ENCODE measurements around the gene PCBP3.

PCBP3 gene

GRCh38 chr21:45750936-45751335, 107.4 kb downstream of the PCBP3 start:
- TF ChIP-seq YY1 (IDR thresholded peaks at IDR 0.05; ENCODE audit: insufficient read depth, insufficient read length), result no peak
- TF ChIP-seq SUZ12 (IDR thresholded peaks at IDR 0.05; ENCODE audit: extremely low read depth, insufficient read depth, insufficient read length), result no peak
- TF ChIP-seq ZNF274 (IDR thresholded peaks at IDR 0.05; ENCODE audit: low read depth, low read length), result no peak
- no peaks in the 10 kb centered on the region for H3K9me3 ChIP-seq (ENCODE audit: insufficient read depth, low read length)
- no peaks in the 10 kb centered on the region for H3K27me3 ChIP-seq (ENCODE audit: insufficient read depth, insufficient read length)
- H3K4me1 ChIP-seq (ENCODE audit: insufficient read depth, insufficient read length), result peaks cover 8% of the 10 kb centered on the region
- H3K36me3 ChIP-seq (ENCODE audit: insufficient read depth, insufficient read length, low read length), result peaks cover 5% of the 10 kb centered on the region
- no peak overlapping the region for H3K4me3 ChIP-seq (ENCODE audit: insufficient read length, low read depth)
- no peak for DNase-seq (ENCODE audit: low read depth, low spot score)
- no peak overlapping the region for H3K9ac ChIP-seq (ENCODE audit: insufficient read length, low read depth)

GRCh38 chr21:45753445-45753844, 109.9 kb downstream of the PCBP3 start:
- H3K4me3 ChIP-seq (ENCODE audit: insufficient read length, low read depth), result no peak overlapping the region
- no peak for TF ChIP-seq ZNF274 (IDR thresholded peaks at IDR 0.05; ENCODE audit: low read depth, low read length)
- no peak for TF ChIP-seq SUZ12 (IDR thresholded peaks at IDR 0.05; ENCODE audit: extremely low read depth, insufficient read depth, insufficient read length)
- no peak for TF ChIP-seq YY1 (IDR thresholded peaks at IDR 0.05; ENCODE audit: insufficient read depth, insufficient read length)
- no peak overlapping the region for H3K9ac ChIP-seq (ENCODE audit: insufficient read length, low read depth)
- no peaks in the 10 kb centered on the region for H3K9me3 ChIP-seq (ENCODE audit: insufficient read depth, low read length)
- H3K36me3 ChIP-seq (ENCODE audit: insufficient read depth, insufficient read length, low read length), result peaks cover 5% of the 10 kb centered on the region
- no peak for DNase-seq (ENCODE audit: low read depth, low spot score)
- no peaks in the 10 kb centered on the region for H3K4me1 ChIP-seq (ENCODE audit: insufficient read depth, insufficient read length)
- H3K27me3 ChIP-seq (ENCODE audit: insufficient read depth, insufficient read length), result no peaks in the 10 kb centered on the region

DNA sequence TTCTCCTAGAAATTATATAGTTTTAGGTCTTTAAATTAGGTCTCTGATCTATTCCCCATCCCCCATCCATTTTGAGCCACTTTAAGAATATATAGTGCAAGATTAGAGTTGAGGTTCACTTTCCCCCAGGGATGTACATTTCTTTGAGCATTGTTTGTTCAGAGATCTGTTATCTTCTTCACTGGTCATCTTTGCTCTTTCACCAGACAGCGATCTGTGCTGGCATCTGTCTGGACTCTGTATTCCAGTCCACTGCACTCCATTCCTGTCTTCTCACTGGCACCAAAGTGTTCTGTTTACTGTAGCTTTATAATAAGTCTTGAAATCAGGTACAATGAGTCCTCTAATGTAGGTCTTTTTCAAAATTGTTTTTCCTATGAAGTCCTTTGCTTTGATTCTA, 112.5 kb downstream of the PCBP3 start:
- no peak for TF ChIP-seq YY1 (IDR thresholded peaks at IDR 0.05; ENCODE audit: insufficient read depth, insufficient read length)
- no peak for TF ChIP-seq ZNF274 (IDR thresholded peaks at IDR 0.05; ENCODE audit: low read depth, low read length)
- no peak for TF ChIP-seq SUZ12 (IDR thresholded peaks at IDR 0.05; ENCODE audit: extremely low read depth, insufficient read depth, insufficient read length)
- no peak for DNase-seq (ENCODE audit: low read depth, low spot score)
- H3K27me3 ChIP-seq (ENCODE audit: insufficient read depth, insufficient read length), result no peaks in the 10 kb centered on the region

GRCh38 chr21:45756669-45757068, 113.1 kb downstream of the PCBP3 start:
- TF ChIP-seq SUZ12 (IDR thresholded peaks at IDR 0.05; ENCODE audit: extremely low read depth, insufficient read depth, insufficient read length) (no peak), ZNF274 (IDR thresholded peaks at IDR 0.05; ENCODE audit: low read depth, low read length) (no peak), YY1 (IDR thresholded peaks at IDR 0.05; ENCODE audit: insufficient read depth, insufficient read length) (no peak)
- H3K4me3 ChIP-seq (ENCODE audit: insufficient read length, low read depth), result no peak overlapping the region
- no peaks in the 10 kb centered on the region for H3K4me1 ChIP-seq (ENCODE audit: insufficient read depth, insufficient read length)
- H3K27me3 ChIP-seq (ENCODE audit: insufficient read depth, insufficient read length), result no peaks in the 10 kb centered on the region
- no peak for DNase-seq (ENCODE audit: low read depth, low spot score)
- no peaks in the 10 kb centered on the region for H3K9me3 ChIP-seq (ENCODE audit: insufficient read depth, low read length)
- no peak overlapping the region for H3K9ac ChIP-seq (ENCODE audit: insufficient read length, low read depth)
- H3K36me3 ChIP-seq (ENCODE audit: insufficient read depth, insufficient read length, low read length), result no peaks in the 10 kb centered on the region

More for the DNA sequence above, 112.5 kb downstream of the PCBP3 start:
- Histone ChIP-seq H3K4me1 (ENCODE audit: insufficient read depth, insufficient read length) (no peaks in the 10 kb centered on the region), H3K4me3 (ENCODE audit: insufficient read length, low read depth) (no peak overlapping the region), H3K9ac (ENCODE audit: insufficient read length, low read depth) (no peak overlapping the region), H3K9me3 (ENCODE audit: insufficient read depth, low read length) (no peaks in the 10 kb centered on the region), H3K36me3 (ENCODE audit: insufficient read depth, insufficient read length, low read length) (no peaks in the 10 kb centered on the region)

DNA sequence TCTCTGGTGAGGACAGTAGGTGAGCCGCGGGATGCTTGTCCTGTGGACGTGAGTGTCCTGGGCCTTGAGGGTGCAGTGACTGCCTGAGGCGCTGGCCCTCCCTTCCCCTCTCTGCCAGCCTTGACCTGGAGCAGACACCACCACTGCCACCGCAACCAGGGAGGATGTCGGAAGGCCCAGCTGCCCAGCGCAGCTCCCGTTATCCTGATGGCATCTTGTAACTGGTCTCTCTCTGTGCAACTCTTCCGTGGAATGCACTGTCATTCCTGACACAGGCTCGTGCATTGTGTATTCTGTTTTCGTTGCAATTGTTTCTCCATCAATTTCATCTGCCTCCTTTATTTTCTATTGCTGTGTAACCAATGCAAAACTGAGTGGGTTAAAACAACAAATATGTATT, 118.2 kb downstream of the PCBP3 start:
- Histone ChIP-seq H3K36me3 (ENCODE audit: insufficient read depth, insufficient read length, low read length) (no peaks in the 10 kb centered on the region), H3K4me3 (ENCODE audit: insufficient read length, low read depth) (no peak overlapping the region), H3K4me1 (ENCODE audit: insufficient read depth, insufficient read length) (peaks cover 2% of the 10 kb centered on the region), H3K9ac (ENCODE audit: insufficient read length, low read depth) (no peak overlapping the region), H3K27me3 (ENCODE audit: insufficient read depth, insufficient read length) (no peaks in the 10 kb centered on the region), H3K9me3 (ENCODE audit: insufficient read depth, low read length) (no peaks in the 10 kb centered on the region)
- no peak for TF ChIP-seq SUZ12 (IDR thresholded peaks at IDR 0.05; ENCODE audit: extremely low read depth, insufficient read depth, insufficient read length)
- TF ChIP-seq YY1 (IDR thresholded peaks at IDR 0.05; ENCODE audit: insufficient read depth, insufficient read length), result no peak
- no peak for TF ChIP-seq ZNF274 (IDR thresholded peaks at IDR 0.05; ENCODE audit: low read depth, low read length)
- no peak for DNase-seq (ENCODE audit: low read depth, low spot score)

DNA sequence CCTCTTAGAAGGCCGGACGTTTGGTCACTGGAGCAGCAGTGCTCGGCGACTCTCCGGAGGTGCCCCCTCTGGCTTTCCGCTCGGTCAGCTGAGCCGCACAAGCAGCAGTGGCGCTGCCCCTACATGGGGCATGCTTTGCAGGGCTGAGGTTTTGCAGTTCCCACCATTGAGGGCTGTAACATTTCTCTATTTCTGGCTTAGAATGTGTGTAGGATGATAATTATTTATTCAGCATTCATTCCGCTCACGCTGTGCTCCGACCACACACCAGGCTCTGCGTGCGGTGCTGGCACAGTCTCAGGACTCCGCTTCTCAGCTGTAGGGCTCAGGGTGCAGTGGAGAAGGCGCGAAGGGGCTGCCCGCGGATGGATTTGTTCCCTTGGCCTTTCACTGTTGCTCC, 119.5 kb downstream of the PCBP3 start:
- no peak overlapping the region for H3K4me3 ChIP-seq (ENCODE audit: insufficient read length, low read depth)
- H3K4me1 ChIP-seq (ENCODE audit: insufficient read depth, insufficient read length), result peaks cover 4% of the 10 kb centered on the region
- no peak for TF ChIP-seq YY1 (IDR thresholded peaks at IDR 0.05; ENCODE audit: insufficient read depth, insufficient read length)
- no peak for TF ChIP-seq SUZ12 (IDR thresholded peaks at IDR 0.05; ENCODE audit: extremely low read depth, insufficient read depth, insufficient read length)
- TF ChIP-seq ZNF274 (IDR thresholded peaks at IDR 0.05; ENCODE audit: low read depth, low read length), result no peak
- no peak for DNase-seq (ENCODE audit: low read depth, low spot score)
- H3K27me3 ChIP-seq (ENCODE audit: insufficient read depth, insufficient read length), result no peaks in the 10 kb centered on the region
- H3K9me3 ChIP-seq (ENCODE audit: insufficient read depth, low read length), result no peaks in the 10 kb centered on the region
- no peaks in the 10 kb centered on the region for H3K36me3 ChIP-seq (ENCODE audit: insufficient read depth, insufficient read length, low read length)
- no peak overlapping the region for H3K9ac ChIP-seq (ENCODE audit: insufficient read length, low read depth)

DNA sequence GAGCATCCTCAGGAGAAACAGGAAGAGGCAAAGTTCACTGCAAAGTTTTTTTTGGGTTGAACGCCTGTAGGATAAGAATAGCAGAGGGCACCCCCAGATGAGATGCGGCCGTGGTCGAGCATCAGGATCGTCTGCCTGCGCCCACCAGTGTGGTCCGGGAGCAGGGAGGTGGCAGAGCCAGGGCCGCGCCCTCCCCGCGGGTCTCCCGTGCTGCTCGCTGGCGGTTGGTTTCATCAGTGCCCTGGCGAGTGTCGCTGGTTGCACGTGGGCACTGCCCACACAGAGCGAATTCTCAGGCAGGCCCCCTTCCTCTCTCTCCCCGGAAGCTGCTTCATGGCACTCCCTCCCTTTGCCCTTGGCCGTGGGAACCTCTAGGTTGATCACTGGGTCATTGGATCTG, 120.0 kb downstream of the PCBP3 start:
- H3K9ac ChIP-seq (ENCODE audit: insufficient read length, low read depth), result no peak overlapping the region
- no peak for DNase-seq (ENCODE audit: low read depth, low spot score)
- H3K9me3 ChIP-seq (ENCODE audit: insufficient read depth, low read length), result no peaks in the 10 kb centered on the region
- H3K36me3 ChIP-seq (ENCODE audit: insufficient read depth, insufficient read length, low read length), result no peaks in the 10 kb centered on the region
- H3K4me3 ChIP-seq (ENCODE audit: insufficient read length, low read depth), result no peak overlapping the region
- no peak for TF ChIP-seq YY1 (IDR thresholded peaks at IDR 0.05; ENCODE audit: insufficient read depth, insufficient read length)
- TF ChIP-seq SUZ12 (IDR thresholded peaks at IDR 0.05; ENCODE audit: extremely low read depth, insufficient read depth, insufficient read length), result no peak
- TF ChIP-seq ZNF274 (IDR thresholded peaks at IDR 0.05; ENCODE audit: low read depth, low read length), result no peak
- peaks cover 6% of the 10 kb centered on the region for H3K4me1 ChIP-seq (ENCODE audit: insufficient read depth, insufficient read length)
- H3K27me3 ChIP-seq (ENCODE audit: insufficient read depth, insufficient read length), result no peaks in the 10 kb centered on the region
